ENCODE data around the gene SEMA6C.

Gene SEMA6C, protein sequence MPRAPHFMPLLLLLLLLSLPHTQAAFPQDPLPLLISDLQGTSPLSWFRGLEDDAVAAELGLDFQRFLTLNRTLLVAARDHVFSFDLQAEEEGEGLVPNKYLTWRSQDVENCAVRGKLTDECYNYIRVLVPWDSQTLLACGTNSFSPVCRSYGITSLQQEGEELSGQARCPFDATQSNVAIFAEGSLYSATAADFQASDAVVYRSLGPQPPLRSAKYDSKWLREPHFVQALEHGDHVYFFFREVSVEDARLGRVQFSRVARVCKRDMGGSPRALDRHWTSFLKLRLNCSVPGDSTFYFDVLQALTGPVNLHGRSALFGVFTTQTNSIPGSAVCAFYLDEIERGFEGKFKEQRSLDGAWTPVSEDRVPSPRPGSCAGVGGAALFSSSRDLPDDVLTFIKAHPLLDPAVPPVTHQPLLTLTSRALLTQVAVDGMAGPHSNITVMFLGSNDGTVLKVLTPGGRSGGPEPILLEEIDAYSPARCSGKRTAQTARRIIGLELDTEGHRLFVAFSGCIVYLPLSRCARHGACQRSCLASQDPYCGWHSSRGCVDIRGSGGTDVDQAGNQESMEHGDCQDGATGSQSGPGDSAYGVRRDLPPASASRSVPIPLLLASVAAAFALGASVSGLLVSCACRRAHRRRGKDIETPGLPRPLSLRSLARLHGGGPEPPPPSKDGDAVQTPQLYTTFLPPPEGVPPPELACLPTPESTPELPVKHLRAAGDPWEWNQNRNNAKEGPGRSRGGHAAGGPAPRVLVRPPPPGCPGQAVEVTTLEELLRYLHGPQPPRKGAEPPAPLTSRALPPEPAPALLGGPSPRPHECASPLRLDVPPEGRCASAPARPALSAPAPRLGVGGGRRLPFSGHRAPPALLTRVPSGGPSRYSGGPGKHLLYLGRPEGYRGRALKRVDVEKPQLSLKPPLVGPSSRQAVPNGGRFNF

DNA sequence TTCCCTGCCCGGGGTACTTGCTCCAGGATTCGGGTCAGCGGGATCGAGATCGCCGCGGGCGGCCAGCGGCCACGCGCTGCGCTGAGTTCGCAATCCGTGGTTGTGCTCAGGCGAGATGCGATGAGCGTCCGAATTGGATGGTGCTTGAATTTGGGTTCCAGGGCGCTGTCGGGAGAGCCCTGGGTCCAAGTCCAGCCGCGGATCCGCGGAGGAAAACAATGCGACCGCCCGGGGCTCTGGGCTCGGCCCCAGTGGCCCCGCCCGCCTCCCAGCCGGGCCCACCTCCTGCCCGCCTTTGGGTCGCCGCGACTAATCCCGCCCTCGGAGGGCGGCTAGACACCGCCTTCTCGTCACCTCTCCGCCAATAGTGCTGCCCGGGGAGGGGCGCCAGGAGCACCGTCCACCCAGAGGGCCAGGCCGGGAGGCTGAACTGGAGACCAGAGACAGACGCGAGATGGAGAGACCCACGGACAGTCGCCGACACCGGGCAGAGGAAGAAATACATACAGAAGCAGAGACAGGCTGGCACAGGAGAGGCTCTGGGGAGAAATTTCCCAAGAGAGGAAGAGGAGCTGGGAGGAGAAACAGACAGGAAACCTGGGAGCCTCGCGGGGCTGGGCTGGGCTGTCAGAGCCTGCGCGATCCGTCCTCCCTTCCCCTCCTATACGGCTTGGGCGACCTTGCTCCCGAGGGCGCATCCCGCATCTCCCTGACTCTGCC, at the start of gene SEMA6C:
SEMA6C (minus strand) TSS at position 220 of the 720 bp plus-strand sequence. CDS start 4,010 bp downstream, outside the sequence.
- peak within 1 kb of the TSS; percentile 59 to 92 (median 64) for H3K4me3 ChIP-seq
- peak within 1 kb of the TSS in 20 of 21 experiments; percentile 25 to 84 (median 74) for H3K27ac ChIP-seq

DNA sequence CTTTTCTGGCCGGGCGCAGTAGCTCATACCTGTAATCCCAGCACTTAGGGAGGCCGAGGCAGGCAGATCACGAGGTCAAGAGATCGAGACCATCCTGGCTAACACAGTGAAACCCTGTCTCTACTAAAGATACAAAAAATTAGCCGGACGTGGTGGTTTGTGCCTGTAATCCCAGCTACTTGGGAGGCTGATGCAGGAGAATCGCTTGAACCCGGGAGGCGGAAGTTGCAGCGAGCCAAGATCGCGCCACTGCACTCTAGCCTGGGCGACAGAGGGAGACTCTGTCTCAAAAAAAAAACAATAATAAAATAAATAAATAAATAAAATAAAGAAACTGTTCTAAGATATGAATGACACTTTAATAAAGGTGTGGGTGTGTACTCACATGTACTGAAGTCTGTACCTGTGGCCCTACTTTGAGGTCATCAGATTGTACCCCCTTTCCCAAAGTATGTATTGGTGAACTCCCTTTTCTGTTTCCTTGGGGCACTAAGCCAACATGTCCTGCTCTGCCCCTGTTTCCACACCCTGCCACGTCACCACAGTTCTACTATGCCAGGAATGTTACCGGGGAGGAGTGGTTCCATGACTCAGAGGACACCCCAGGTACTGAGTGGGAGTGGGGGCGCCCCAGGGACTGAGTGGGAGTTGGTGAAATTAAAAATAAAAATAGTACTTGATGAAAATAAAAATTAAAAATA, 48.6 kb upstream of the SEMA6C start:
- Histone ChIP-seq H3K4me3 (peak overlapping the region in 3 of 7 experiments; percentile 1 to 23 (median 6)), H3K27ac (peak overlapping the region in 19 of 21 experiments; percentile 55 to 97 (median 78))

DNA sequence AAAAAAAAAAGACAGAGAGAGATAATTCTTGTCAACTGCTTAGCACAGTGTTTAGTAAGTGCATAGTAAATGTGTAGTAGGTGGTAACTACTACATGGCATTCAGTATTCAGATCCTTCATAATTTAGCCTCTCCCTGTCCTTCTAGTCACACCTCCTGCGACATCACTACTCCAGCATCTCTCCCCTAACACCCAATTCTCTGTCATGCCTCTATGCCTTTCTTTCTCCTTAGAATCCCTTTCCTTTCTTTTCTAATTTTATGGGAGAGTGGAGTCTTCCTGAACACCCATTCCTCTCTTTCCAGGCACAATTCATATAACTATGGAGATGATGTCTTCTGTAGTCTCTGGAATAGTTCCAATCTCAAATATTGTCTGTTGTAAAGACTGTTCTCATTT, 47.4 kb upstream of the SEMA6C start:
- peak overlapping the region in 4 of 21 experiments; percentile 77 to 97 (median 88) for H3K27ac ChIP-seq
- H3K4me3 ChIP-seq: no peak overlapping the region

DNA sequence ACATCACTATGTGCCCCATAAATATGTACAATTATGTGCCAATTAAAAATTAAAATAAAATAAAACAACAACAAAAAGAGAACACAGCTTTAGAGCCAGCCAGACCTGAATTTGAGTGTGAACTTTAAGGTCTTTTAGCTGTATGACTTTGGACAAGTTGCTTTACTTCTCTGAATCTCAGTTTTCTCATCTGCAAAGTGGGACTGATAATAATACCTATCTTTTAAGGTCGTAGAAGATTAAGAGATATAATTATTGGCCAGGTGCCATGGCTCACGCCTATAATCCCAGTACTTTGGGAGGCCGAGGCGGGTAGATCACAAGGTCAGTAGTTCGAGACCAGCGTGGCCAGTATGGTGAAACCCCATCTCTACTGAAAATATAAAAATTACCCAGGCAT, 46.9 kb upstream of the SEMA6C start:
- peak overlapping the region in 1 of 21 experiments; percentile 96 for H3K27ac ChIP-seq
- H3K4me3 ChIP-seq: no peak overlapping the region

DNA sequence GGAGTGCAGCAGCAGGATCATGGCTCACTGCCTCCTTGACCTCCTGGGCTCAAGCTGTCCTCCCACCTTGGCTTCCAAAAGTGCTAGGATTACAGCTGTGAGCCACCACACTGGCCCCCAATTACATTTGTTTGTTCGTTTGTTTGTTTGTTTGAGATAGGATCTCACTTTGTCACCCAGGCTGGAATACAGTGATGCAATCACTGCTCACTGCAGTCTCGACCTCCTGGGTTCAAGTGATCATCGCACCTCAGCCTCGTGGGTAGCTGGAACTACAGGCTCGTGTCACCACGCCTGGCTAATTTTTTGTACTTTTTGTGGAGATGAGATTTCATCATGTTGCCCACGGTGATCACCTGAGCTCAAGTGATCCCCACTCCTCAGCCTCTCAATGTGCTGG, 45.6 kb upstream of the SEMA6C start:
- H3K27ac ChIP-seq: no peak overlapping the region
- no peak overlapping the region for H3K4me3 ChIP-seq

DNA sequence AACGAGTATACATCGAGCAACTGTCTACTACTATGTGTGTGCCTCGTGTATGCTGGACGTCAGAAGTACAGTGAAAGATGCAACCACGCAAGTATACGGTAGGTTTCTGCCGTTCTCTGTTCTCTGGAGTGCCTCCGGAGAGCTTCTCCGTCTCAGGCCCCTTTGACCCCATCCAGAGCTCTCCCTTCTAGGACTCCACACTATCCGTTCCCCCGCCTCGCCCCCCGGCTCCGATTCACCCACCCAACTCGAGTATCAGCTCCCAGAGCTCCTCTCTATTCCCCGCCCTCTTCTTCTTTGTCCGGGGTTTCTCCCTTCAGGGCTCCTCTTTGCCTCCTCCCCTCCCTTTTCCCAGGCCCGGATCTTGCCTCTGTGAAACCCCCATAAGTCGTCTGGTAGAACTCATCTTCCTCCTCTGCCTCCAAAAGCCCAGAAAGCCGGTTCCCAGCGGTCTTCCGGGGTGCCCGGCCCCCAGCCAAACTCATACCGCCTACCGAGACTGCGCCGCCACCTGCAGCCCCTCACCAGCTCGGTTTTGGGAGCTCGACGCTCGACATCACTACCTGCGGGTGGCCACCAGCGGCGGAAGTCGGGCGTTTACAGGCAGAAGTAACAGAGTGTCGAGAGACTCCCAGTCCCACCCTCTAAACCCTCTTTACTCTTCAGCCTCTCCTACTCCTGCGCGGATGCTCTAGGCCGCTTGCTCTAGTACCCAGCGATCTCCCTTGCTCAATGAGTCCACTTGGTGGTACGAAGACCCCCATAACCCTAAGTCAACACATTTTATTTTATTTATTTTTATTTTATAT, 43.4 kb upstream of the SEMA6C start, which contains the start of gene VPS72:
VPS72 (minus strand) TSS at position 561 of the 809 bp plus-strand sequence; CDS start at position 485, 76 bp downstream.
- H3K27ac ChIP-seq: peak within 1 kb of the TSS; percentile 8 to 94 (median 88)

DNA sequence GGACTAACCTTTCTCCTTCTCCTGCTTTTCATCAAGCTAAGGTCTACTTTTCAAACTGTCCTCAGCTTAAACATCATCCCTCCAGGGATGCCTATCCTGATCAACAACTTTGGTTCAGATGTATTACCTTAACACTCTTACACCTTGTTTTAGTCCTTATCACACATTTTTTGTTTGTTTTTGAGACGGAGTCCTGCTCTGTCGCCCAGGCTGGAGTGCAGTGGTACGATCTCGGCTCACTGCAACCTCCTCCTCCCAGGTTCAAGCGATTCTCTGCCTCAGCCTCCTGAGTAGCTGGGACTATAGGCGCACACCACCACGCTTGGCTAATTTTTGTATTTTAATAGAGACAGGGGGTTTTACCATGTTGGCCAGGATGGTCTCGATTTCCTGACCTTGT, 42.2 kb upstream of the SEMA6C start:
- peak overlapping the region in 9 of 21 experiments; percentile 78 to 94 (median 90) for H3K27ac ChIP-seq
- peak overlapping the region in 5 of 7 experiments; percentile 49 to 86 (median 69) for H3K4me3 ChIP-seq

More for the DNA sequence above, 43.4 kb upstream of the SEMA6C start, which contains the start of gene VPS72:
- peak within 1 kb of the TSS; percentile 49 to 86 (median 70) for H3K4me3 ChIP-seq

DNA sequence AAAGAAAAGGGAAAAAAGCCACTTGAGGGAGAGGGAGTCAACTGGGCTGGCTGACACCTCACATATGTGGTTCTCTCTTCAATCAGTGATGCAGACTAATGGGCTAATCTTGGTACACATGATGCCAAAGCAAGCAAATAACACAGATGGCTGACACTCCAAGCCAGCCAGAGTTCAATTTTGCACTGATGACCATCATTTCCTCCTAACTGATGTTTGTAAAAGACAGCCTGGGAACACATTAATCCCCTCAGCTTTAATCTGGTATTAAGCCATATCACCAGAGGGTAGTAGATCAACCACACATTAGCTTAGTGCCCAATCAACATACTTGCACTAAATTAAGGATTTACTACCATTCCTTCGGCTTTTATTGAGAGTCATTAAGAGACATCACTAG, 40.8 kb upstream of the SEMA6C start:
- Histone ChIP-seq H3K4me3 (no peak overlapping the region), H3K27ac (peak overlapping the region in 1 of 21 experiments; percentile 34)

DNA sequence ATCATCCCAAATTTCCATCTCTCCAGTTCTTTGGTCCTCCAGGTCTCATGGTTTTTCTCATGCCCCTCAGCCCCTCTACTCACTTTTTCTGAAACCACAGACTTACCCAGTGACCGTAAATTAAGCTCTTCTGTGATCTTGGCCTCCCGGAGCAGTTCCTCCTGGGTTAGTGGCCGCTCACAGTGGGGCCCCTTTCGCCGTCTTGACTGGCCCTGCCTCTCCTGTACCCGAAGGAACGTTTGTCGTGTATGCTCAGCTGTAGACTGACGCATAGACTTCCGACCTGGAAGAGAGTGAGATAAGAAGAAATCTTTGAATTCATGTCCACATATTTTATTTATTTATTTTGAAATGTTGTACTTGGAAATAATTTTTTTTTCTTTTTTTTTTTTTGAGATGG, 37.8 kb upstream of the SEMA6C start:
- Histone ChIP-seq H3K27ac (no peak overlapping the region), H3K4me3 (no peak overlapping the region)

DNA sequence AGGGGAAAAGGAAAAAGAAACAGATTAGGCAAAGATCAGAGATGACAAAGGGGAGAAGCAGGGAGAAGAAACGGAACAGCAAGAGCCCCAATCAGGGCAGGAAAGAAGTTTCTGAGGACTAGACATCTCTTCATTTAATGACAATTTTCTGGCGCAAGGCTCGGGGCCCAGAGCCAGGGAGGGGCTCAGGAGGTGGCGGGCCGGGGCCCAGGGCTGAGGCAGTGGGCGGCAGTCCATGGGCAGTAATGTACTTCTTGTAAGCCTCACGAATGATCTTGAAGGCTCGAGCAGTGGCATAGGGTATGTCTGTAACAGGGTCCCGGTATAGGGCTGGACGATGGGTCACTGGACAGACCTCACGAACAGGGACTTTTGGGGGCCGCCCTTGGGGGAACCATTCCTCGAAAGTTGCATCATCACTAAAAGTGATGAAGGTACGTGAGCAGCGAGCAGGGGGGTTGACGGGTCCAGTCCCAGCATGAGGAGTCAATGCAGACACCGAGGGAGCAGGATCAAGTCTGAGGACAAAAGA, 30.1 kb upstream of the SEMA6C start:
- Histone ChIP-seq H3K4me3 (no peak overlapping the region), H3K27ac (no peak overlapping the region)

DNA sequence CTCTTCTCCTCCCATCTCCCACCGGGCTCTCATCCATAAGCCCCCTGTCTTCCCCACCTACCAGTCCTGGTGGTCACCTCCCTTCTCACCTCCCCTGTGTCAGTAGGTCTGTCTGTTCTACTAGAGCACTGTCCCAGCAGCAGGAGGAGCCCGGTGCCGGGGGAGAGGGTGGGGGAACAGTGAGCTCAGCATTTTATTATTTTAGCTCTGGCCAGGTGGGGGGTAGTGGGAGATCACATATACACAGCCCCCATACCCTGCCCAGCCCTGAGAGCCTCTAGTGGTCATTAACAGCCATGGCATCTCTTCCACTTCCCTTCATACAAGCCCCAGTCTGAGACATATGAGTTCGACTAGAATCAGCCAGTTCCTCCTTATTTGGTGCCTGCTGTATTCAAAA, 29.4 kb upstream of the SEMA6C start, which contains the start of gene TMOD4:
TMOD4 (minus strand) TSS at position 119 of the 400 bp plus-strand sequence. CDS start 1,106 bp downstream, outside the sequence.
- Histone ChIP-seq H3K27ac (peak within 1 kb of the TSS in 9 of 21 experiments; percentile 17 to 77 (median 56)), H3K4me3 (no peak within 1 kb of the TSS)

DNA sequence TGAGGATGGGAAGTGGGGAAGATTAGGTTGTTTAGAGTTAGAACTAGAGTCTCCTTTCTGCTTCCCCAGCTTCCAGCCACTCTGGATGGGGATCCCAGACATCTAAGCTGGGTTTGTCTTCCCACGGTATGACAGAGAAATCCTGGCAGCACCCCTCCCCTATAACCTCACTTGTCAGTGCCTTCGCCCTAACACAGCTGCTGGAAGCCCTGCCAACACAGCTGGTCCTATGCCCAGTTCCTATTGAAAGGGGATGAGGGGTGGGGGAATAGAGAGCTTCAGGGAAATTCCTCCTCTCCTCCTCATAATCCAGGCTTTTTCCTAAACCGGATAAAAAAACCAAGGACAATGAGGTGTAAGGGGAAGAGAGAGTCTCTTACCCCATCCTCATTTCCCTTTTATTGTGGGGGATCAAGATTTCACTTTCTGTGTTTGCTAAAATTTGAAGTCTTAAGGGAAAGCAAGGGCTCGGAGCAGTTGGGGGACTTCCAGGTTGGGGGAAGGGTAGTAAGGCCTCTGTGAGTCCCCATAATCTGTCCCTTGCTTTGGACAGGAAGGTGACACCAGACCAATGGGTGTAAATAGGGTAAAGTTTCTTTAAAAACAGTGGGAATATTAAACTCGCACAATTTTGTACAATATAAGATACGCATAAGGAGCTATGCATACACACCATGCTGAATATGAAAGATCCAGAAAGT, 28.8 kb upstream of the SEMA6C start:
- no peak overlapping the region for H3K4me3 ChIP-seq
- H3K27ac ChIP-seq: peak overlapping the region in 9 of 21 experiments; percentile 17 to 77 (median 56)

DNA sequence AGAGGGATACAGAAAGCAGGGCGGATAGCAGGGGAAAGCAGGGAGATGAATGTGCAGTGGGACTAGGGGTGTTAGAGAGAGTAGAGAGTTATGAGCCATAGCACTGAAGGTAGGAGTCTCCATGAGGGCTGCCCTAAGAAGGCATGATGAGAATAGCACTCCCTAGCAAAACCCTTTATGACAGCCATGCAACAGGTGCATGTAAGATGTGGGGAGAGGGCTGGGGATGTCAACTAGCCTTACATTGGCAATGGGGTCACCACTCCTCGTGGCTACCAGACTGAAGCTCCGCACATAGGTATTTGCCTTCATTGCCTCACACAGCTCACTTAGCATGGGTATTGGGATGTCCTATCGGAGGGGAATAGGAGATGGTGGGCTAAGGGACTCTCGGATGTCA, 24.8 kb upstream of the SEMA6C start:
- Histone ChIP-seq H3K27ac (no peak overlapping the region), H3K4me3 (no peak overlapping the region)

DNA sequence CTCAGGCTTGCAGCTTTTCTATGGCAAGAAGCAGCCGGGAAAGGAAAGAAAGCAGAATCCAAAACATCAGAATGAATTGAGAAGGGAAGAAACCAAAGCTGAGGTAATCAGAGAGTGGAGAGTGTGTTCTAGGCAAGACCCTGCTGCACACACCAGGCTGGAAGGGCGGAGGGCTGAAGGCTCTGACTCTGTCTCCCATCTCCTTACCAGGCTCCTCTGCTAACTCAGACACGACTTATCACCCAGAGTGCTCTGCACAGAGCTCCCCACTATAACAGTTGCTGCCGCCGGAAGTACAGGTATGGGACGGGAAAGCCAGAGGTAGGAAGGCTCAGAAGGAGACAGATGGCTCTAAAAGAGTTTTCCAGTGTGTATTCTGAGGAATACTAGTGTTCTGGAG, 20.7 kb upstream of the SEMA6C start:
- Histone ChIP-seq H3K4me3 (peak overlapping the region in 5 of 7 experiments; percentile 42 to 76 (median 72)), H3K27ac (peak overlapping the region in 9 of 21 experiments; percentile 82 to 92 (median 88))

DNA sequence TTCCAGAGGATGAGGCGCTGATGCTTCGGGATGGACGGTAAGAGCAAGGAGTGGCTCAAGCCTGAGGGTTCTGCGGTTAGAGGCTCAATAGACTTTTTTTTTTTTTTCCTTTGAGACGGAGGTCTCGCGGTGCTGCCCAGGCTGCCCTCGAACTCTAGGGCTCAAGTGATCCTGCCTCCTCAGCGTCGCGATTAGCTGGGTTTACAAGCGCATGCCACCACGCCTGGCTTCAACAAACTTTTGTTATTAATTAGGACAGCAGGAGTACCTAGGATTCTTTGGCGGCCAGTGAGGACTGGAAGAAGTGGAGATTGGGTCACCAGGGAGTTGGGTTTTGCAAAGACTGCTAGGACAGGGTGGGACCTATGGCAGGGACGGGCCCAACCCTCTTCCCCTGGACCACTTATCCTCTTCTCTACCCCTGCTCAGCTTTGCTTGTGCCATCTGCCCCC, 20.1 kb upstream of the SEMA6C start:
- peak overlapping the region; percentile 42 to 77 (median 72) for H3K4me3 ChIP-seq
- peak overlapping the region in 20 of 21 experiments; percentile 12 to 92 (median 88) for H3K27ac ChIP-seq

DNA sequence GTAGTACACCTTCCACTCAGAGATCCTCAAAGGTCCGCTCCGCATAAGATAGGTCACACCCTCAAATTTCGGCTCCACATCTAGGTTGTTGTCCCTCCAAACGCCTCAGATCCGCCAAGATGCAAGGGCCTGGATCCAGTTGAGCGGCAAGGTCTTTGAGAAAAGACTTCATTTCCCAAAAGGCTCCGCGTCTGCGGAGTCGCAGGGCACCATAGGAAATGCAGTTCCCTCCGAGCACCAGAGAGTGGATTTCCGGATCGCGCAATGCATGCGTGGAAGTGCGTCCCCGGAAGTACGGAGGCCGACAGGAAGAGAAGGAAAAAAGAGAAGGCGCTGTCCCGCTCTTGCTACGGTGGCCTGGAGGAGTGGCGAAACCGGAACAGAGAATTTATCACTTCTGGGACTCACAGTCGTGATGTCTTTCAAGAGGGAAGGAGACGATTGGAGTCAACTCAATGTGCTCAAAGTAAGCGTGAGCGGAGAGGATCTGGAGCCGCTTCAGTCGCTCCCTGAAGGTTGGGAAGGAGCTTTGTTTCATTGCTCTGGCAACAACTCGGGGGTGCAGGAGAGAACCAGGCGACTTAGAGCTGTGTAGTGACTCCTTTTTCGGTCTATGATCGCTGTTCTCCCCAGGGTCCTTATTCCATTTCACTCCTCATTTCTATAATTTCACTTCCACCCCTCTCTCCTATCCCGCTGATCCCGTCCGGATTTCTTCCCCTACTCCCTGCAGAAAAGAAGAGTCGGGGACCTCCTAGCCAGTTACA, 19.5 kb upstream of the SEMA6C start, which contains the start of the genes LYSMD1 and SCNM1:
LYSMD1 (minus strand) TSS at position 165 of the 767 bp plus-strand sequence. CDS start 644 bp downstream, outside the sequence.
SCNM1 (plus strand) TSS at position 407 of the 767 bp plus-strand sequence; CDS start at position 416, 9 bp downstream.
- Histone ChIP-seq H3K4me3 (peak within 1 kb of the TSS; percentile 42 to 77 (median 72)), H3K27ac (peak within 1 kb of the TSS in 20 of 21 experiments; percentile 52 to 92 (median 88))
